Osteocyte (in vitro differentiated cells): Measurements from ENCODE around the gene HSPBP1. TPM values are rescaled to one million over a fixed set of nuclear protein-coding genes. Genes with fewer than 3 reads are reported as not detected.

Experiments used
- DNase-seq: peaks from one replicate; pipeline ENCODE4 v3.0.0; 2021; ENCODE audit warnings: mixed read lengths; ENCODE audit not compliant: unreplicated experiment; ENCODE audit errors: extremely low spot score
- H3K27ac Mint-ChIP-seq: one replicate; pipeline ENCODE4 v1.8.0; 2021; ENCODE audit warnings: mild to moderate bottlenecking, mixed read lengths; ENCODE audit not compliant: unreplicated experiment
- H3K27me3 Mint-ChIP-seq: one replicate; pipeline ENCODE4 v1.8.0; 2021; ENCODE audit warnings: mixed read lengths; ENCODE audit not compliant: unreplicated experiment
- H3K36me3 Mint-ChIP-seq: one replicate; pipeline ENCODE4 v1.8.0; 2021; ENCODE audit warnings: mixed read lengths; ENCODE audit not compliant: unreplicated experiment
- H3K4me1 Mint-ChIP-seq: one replicate; pipeline ENCODE4 v1.8.0; 2021; ENCODE audit warnings: mixed read lengths; ENCODE audit not compliant: unreplicated experiment
- H3K4me3 Mint-ChIP-seq: one replicate; pipeline ENCODE4 v1.8.0; 2021; ENCODE audit warnings: mild to moderate bottlenecking, moderate library complexity, mixed read lengths; ENCODE audit not compliant: unreplicated experiment
- H3K9me3 Mint-ChIP-seq: one replicate; pipeline ENCODE4 v1.8.0; 2021; ENCODE audit warnings: mixed read lengths; ENCODE audit not compliant: unreplicated experiment
- total RNA-seq: library from RNA; stranded (reverse); gene quantifications from 2 replicates; pipeline ENCODE4 v1.2.1, GENCODE V29; 2021
- TF ChIP-seq, protein P1 (sequence below): fragments of 200-600 bp; sonication (generic); IDR thresholded peaks from 2 replicates; pipeline ENCODE4 v1.5.0; 2021; ENCODE audit warnings: antibody characterized with exemption, mild to moderate bottlenecking, moderate library complexity

Gene HSPBP1
- total RNA-seq, 1 donor from 2014 or later, result 29.8 TPM

DNA sequence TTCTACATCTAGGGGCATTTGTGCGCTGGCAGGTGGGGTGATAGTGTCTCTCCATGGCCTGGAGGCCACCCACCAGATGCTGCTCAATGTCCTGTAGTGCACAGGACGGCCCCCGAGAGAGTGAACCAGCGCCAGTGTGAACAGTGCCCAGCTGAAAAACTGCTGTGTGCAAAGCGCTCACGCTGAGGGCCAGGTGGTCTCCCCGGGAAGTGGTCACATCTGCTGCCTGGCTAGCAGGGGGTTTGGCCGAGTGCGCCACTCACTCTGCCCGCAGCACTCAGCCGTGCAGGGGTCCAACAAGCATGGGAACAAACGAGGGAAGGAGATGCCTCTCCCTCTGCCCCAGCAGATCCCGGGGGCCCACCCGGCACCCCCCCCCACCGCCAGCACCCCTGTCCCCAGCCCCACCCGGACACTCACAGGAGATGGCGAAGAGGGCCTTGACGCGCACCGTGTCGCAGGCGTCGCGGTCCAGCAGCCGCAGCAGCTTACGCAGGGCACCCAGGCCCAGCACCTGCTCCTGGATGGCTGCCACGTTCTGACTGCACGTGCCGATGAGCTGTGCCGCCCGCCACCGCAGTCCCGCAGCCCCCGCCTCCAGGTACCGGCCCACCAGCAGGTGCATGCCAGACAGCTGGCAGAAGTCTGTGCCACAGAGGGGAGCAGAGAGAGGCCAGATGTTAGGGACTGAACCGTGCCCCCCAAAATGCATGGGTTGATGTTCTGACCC lies 5.8 kb downstream of the HSPBP1 start:
- peaks cover 3% of the 10 kb centered on the region for H3K4me1 Mint-ChIP-seq
- H3K27ac Mint-ChIP-seq, result no peak overlapping the region
- H3K27me3 Mint-ChIP-seq, result no peaks in the 10 kb centered on the region
- no peak overlapping the region for H3K4me3 Mint-ChIP-seq
- TF ChIP-seq, protein P1, sequence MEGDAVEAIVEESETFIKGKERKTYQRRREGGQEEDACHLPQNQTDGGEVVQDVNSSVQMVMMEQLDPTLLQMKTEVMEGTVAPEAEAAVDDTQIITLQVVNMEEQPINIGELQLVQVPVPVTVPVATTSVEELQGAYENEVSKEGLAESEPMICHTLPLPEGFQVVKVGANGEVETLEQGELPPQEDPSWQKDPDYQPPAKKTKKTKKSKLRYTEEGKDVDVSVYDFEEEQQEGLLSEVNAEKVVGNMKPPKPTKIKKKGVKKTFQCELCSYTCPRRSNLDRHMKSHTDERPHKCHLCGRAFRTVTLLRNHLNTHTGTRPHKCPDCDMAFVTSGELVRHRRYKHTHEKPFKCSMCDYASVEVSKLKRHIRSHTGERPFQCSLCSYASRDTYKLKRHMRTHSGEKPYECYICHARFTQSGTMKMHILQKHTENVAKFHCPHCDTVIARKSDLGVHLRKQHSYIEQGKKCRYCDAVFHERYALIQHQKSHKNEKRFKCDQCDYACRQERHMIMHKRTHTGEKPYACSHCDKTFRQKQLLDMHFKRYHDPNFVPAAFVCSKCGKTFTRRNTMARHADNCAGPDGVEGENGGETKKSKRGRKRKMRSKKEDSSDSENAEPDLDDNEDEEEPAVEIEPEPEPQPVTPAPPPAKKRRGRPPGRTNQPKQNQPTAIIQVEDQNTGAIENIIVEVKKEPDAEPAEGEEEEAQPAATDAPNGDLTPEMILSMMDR, result no peak
- no peak for DNase-seq
- peaks cover 23% of the 10 kb centered on the region for H3K36me3 Mint-ChIP-seq
- no peaks in the 10 kb centered on the region for H3K9me3 Mint-ChIP-seq

GRCh38 chr19:55272142-55272541 lies 7.8 kb downstream of the HSPBP1 start:
- Mint-ChIP-seq H3K27ac (no peak overlapping the region), H3K4me1 (no peaks in the 10 kb centered on the region)

DNA sequence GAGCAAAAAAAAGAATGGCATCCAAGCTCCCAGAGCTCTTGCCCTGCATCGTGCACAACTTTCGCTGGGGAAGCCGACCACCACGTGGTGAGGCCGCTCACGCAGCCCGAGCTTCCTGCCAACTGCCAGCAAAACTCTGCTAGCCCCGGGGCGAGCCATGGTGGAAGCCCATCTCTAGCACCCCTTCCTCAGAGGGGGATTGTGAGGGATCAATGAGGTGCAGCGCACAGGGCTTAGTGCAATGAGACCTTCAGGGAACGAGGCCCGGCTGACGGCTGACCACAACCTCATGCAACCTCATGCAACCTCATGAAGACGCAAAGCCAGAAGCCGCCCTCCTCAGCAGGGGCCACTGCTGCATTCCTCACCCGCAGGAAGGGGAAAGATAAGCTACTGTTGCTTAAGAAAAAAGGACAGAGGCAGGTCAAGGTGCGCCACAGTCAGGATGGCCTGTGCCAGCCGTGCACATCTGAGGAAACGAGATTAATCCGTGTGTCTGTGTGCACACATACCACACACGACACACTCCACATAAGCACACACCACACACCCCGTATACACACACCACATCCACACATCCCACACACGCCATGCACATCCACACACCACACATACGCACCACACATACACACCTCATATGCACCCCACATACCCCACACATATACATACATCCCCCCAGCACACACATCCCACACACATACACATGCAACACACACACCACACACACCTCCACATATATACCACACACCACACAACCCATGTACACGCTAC lies 9.6 kb downstream of the HSPBP1 start:
- Mint-ChIP-seq H3K9me3 (peaks cover 4% of the 10 kb centered on the region), H3K27ac (no peak overlapping the region), H3K36me3 (peaks cover 25% of the 10 kb centered on the region), H3K4me3 (no peak overlapping the region), H3K27me3 (no peaks in the 10 kb centered on the region), H3K4me1 (no peaks in the 10 kb centered on the region)
- TF ChIP-seq, protein P1, result no peak
- no peak for DNase-seq

More at GRCh38 chr19:55272142-55272541, 7.8 kb downstream of the HSPBP1 start:
- H3K4me3 Mint-ChIP-seq, result no peak overlapping the region
- no peaks in the 10 kb centered on the region for H3K27me3 Mint-ChIP-seq
- peaks cover 22% of the 10 kb centered on the region for H3K36me3 Mint-ChIP-seq
- no peak for DNase-seq
- TF ChIP-seq, protein P1, result no peak
- no peaks in the 10 kb centered on the region for H3K9me3 Mint-ChIP-seq

- H3K27ac Mint-ChIP-seq, result no peak overlapping the region
- no peak for DNase-seq
- H3K36me3 Mint-ChIP-seq, result peaks cover 23% of the 10 kb centered on the region
- H3K27me3 Mint-ChIP-seq, result no peaks in the 10 kb centered on the region
- H3K4me1 Mint-ChIP-seq, result no peaks in the 10 kb centered on the region
- no peak overlapping the region for H3K4me3 Mint-ChIP-seq
- TF ChIP-seq, protein P1, result no peak
- peaks cover 4% of the 10 kb centered on the region for H3K9me3 Mint-ChIP-seq
These were observed 10.6 kb downstream of the HSPBP1 start for GRCh38 chr19:55269299-55269698.

DNA sequence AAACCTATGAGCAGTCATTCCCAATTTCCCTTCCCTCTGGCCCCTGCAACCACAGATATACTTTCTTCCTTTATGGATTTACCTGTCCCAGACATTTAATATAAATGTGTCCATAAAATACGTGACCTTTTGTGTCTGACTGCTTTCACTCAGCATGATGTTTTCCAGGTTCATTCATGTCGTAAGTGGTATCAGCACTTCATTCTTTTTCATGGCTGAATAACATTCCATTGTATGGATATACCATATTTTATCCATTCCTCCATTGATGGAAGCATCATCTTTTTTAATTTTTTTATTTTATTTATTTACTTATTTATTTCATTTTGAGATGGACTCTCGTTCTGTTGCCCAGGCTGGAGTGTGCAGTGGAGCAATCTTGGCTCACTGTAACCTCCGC lies 13.1 kb downstream of the HSPBP1 start:
- H3K4me1 Mint-ChIP-seq, result no peaks in the 10 kb centered on the region
- H3K27me3 Mint-ChIP-seq, result no peaks in the 10 kb centered on the region
- peaks cover 13% of the 10 kb centered on the region for H3K36me3 Mint-ChIP-seq
- TF ChIP-seq, protein P1, result no peak
- H3K27ac Mint-ChIP-seq, result no peak overlapping the region
- H3K4me3 Mint-ChIP-seq, result no peak overlapping the region
- no peak for DNase-seq
- peaks cover 4% of the 10 kb centered on the region for H3K9me3 Mint-ChIP-seq
